H9 (cell line): Measurements from ENCODE around the gene DPYSL3. TPM values are rescaled to one million over a fixed set of nuclear protein-coding genes. Genes with fewer than 3 reads are reported as not detected.

Experiments
- DNase-seq: peaks from one replicate; pipeline ENCODE4 v3.0.0-alpha.2; 2017
- H2AFZ ChIP-seq: one replicate; pipeline ENCODE4 v1.6.1; 2013; ENCODE audit warnings: mild to moderate bottlenecking, low read length, control low read depth, moderate library complexity
- H2AK5ac ChIP-seq: 2 replicates; pipeline ENCODE4 v1.6.1; 2013; ENCODE audit warnings: low read length, control low read depth, mixed read lengths; ENCODE audit not compliant: insufficient read length
- H2BK120ac ChIP-seq: one replicate; pipeline ENCODE4 v1.6.1; 2013; ENCODE audit warnings: low read depth, mild to moderate bottlenecking, low read length, control low read depth, inconsistent platforms; ENCODE audit not compliant: poor library complexity, severe bottlenecking
- H2BK12ac ChIP-seq: 2 replicates; pipeline ENCODE4 v1.6.1; 2013; ENCODE audit warnings: low read length, control low read depth, mixed read lengths, low read depth; ENCODE audit not compliant: insufficient read length
- H2BK15ac ChIP-seq: 2 replicates; pipeline ENCODE4 v1.6.1; 2013; ENCODE audit warnings: low read depth, low read length, control low read depth
- H2BK20ac ChIP-seq: one replicate; pipeline ENCODE4 v1.6.1; 2013; ENCODE audit warnings: low read depth, mild to moderate bottlenecking, low read length, control low read depth, inconsistent platforms; ENCODE audit not compliant: poor library complexity, severe bottlenecking
- H2BK5ac ChIP-seq: 2 replicates; pipeline ENCODE4 v1.6.1; 2013; ENCODE audit warnings: low read length, control low read depth, mixed read lengths; ENCODE audit not compliant: insufficient read length
- H3K14ac ChIP-seq: 2 replicates; pipeline ENCODE4 v1.6.1; 2013; ENCODE audit warnings: low read length, control low read depth; ENCODE audit not compliant: insufficient read depth
- H3K18ac ChIP-seq: 2 replicates; pipeline ENCODE4 v1.6.1; 2013; ENCODE audit warnings: low read depth, mild to moderate bottlenecking, mixed read lengths, low read length, control low read depth; ENCODE audit not compliant: insufficient read length
- H3K23ac ChIP-seq: 2 replicates; pipeline ENCODE4 v1.6.1; 2013; ENCODE audit warnings: low read length, control low read depth, mixed read lengths, low read depth; ENCODE audit not compliant: insufficient read length
- H3K23me2 ChIP-seq: 2 replicates; pipeline ENCODE4 v1.6.1; 2013; ENCODE audit warnings: low read depth, mild to moderate bottlenecking, mixed read lengths, low read length, control low read depth; ENCODE audit not compliant: insufficient read length, poor library complexity, severe bottlenecking
- H3K27ac ChIP-seq: 2 replicates; pipeline ENCODE4 v1.5.1; 2013; ENCODE audit warnings: low read length, control low read depth, mixed read lengths, low read depth; ENCODE audit not compliant: insufficient read length
- H3K27me3 ChIP-seq: 2 replicates; pipeline ENCODE4 v1.6.1; 2013; ENCODE audit warnings: low read length, control low read depth, inconsistent platforms; ENCODE audit not compliant: insufficient read depth
- H3K4ac ChIP-seq: 2 replicates; pipeline ENCODE4 v1.6.1; 2013; ENCODE audit warnings: low read depth, mild to moderate bottlenecking, control low read depth, inconsistent platforms, low read length, moderate library complexity
- H3K4me1 ChIP-seq: 2 replicates; pipeline ENCODE4 v1.6.1; 2013; ENCODE audit warnings: low read length, control low read depth, inconsistent platforms; ENCODE audit not compliant: insufficient read depth
- H3K4me2 ChIP-seq: 2 replicates; pipeline ENCODE4 v1.6.1; 2013; ENCODE audit warnings: low read length, control low read depth, mixed read lengths; ENCODE audit not compliant: insufficient read length, insufficient read depth
- H3K56ac ChIP-seq: 2 replicates; pipeline ENCODE4 v1.6.1; 2013; ENCODE audit warnings: low read depth, mild to moderate bottlenecking, mixed read lengths, low read length, control low read depth; ENCODE audit not compliant: insufficient read length
- H3K79me1 ChIP-seq: 2 replicates; pipeline ENCODE4 v1.6.1; 2013; ENCODE audit warnings: low read depth, mild to moderate bottlenecking, moderate library complexity, low read length, control low read depth, inconsistent platforms; ENCODE audit not compliant: insufficient read depth, poor library complexity, severe bottlenecking
- H3K79me2 ChIP-seq: 2 replicates; pipeline ENCODE4 v1.6.1; 2013; ENCODE audit warnings: low read length, control low read depth, inconsistent platforms; ENCODE audit not compliant: insufficient read depth
- H3K9ac ChIP-seq: 2 replicates; pipeline ENCODE4 v1.6.1; 2013; ENCODE audit warnings: low read length, control low read depth, mixed read lengths; ENCODE audit not compliant: insufficient read length; ENCODE audit errors: extremely low read depth
- H3K9me3 ChIP-seq: one replicate; pipeline ENCODE4 v1.6.1; 2013; ENCODE audit warnings: low read depth, low read length, inconsistent platforms; ENCODE audit not compliant: control insufficient read depth
- H3T11ph ChIP-seq: one replicate; pipeline ENCODE4 v1.6.1; 2013; ENCODE audit warnings: mild to moderate bottlenecking, low read length, control low read depth, inconsistent platforms
- H4K20me1 ChIP-seq: one replicate; pipeline ENCODE4 v1.6.1; 2013; ENCODE audit not compliant: control insufficient read depth, insufficient read length, insufficient read depth
- H4K5ac ChIP-seq: 2 replicates; pipeline ENCODE4 v1.6.1; 2013; ENCODE audit warnings: low read depth, mild to moderate bottlenecking, mixed read lengths, low read length, control low read depth; ENCODE audit not compliant: insufficient read length
- H4K8ac ChIP-seq: replicated peaks from 2 replicates; pipeline ENCODE4 v1.6.1; 2013; ENCODE audit warnings: low read length, control low read depth, mixed read lengths, low read depth; ENCODE audit not compliant: insufficient read length
- H4K91ac ChIP-seq: 2 replicates; pipeline ENCODE4 v1.6.1; 2013; ENCODE audit warnings: low read depth, mild to moderate bottlenecking, moderate library complexity, mixed read lengths, low read length, control low read depth; ENCODE audit not compliant: insufficient read length
- H3K27ac Mint-ChIP-seq, 3 experiments: 2 replicates in 2 of 3; 3 replicates in 1 of 3; pipeline ENCODE4 v1.8.0; 2020 to 2021; ENCODE audit warnings: mixed read lengths in 3 of 3, mild to moderate bottlenecking in 1 of 3, moderate library complexity in 1 of 3
- H3K27me3 Mint-ChIP-seq: 2 replicates; pipeline ENCODE4 v1.8.0; 2021; ENCODE audit warnings: low read depth, mild to moderate bottlenecking, moderate library complexity, mixed read lengths
- H3K36me3 Mint-ChIP-seq, 3 experiments: 2 replicates in 2 of 3; 3 replicates in 1 of 3; pipeline ENCODE4 v1.8.0; 2020 to 2021; ENCODE audit warnings: low read depth in 3 of 3, mixed read lengths in 3 of 3; ENCODE audit not compliant: insufficient read depth in 1 of 3
- H3K4me1 Mint-ChIP-seq, 2 experiments: 2 replicates each; pipeline ENCODE4 v1.8.0; 2020; ENCODE audit warnings: mixed read lengths in 2 of 2
- H3K4me3 Mint-ChIP-seq, 2 experiments: 2 replicates in 1 of 2; 3 replicates in 1 of 2; pipeline ENCODE4 v1.8.0; 2020 to 2021; ENCODE audit warnings: mild to moderate bottlenecking in 2 of 2, mixed read lengths in 2 of 2, moderate library complexity in 1 of 2
- H3K9me3 Mint-ChIP-seq, 2 experiments: 2 replicates in 1 of 2; 3 replicates in 1 of 2; pipeline ENCODE4 v1.8.0; 2020; ENCODE audit warnings: mild to moderate bottlenecking in 2 of 2, mixed read lengths in 2 of 2, moderate library complexity in 1 of 2
- CTCF ChIP-seq: fragments of 200-600 bp; sonication (generic); conservative IDR thresholded peaks from 3 replicates; pipeline ENCODE4 v1.8.0; 2021; ENCODE audit warnings: antibody characterized with exemption, mild to moderate bottlenecking
- WGBS: extraction: QIAGEN DNeasy Blood & Tissue Kit; methylation state at CpG from one replicate; pipeline ENCODE4 v1.1.7; 2013; ENCODE audit warnings: missing lambda C conversion rate, low lambda C conversion rate, mixed read lengths; ENCODE audit not compliant: insufficient read length; ENCODE audit errors: extremely low coverage; 5-methylcytosine and 5-hydroxymethylcytosine counted together
- total RNA-seq: library from RNA; stranded (reverse); gene quantifications from 2 replicates; pipeline ENCODE4 v1.2.1, GENCODE V29; 2021

Gene DPYSL3
- total RNA-seq, 1 experiment from 2014 or later: 515 TPM

GRCh38 chr5:147509041-147509709 is 693 bp downstream of the DPYSL3 start:
- Histone ChIP-seq H4K91ac (no peak overlapping the region), H4K20me1 (peaks cover 2% of the 10 kb centered on the region), H3K23me2 (peaks cover 16% of the 10 kb centered on the region), H2AFZ (no peak overlapping the region), H2BK5ac (no peak overlapping the region), H3K56ac (no peak overlapping the region), H3K18ac (peak overlapping the region; percentile 81), H3K23ac (no peak overlapping the region), H3K14ac (peak overlapping the region; percentile 68), H4K8ac (no peak overlapping the region), H3K4me1 (no peaks in the 10 kb centered on the region; the same call in 1 of the 2 replicates), H2BK120ac (no peak overlapping the region), H4K5ac (no peak overlapping the region), H3K9me3 (no peaks in the 10 kb centered on the region), H3K4me2 (peak overlapping the region; percentile 72), H2BK20ac (no peak overlapping the region), H3K27me3 (peaks cover 7% of the 10 kb centered on the region; the same call in 1 of the 2 replicates), H3K9ac (peak overlapping the region; percentile 73), H3T11ph (no peak overlapping the region), H2BK15ac (no peak overlapping the region), H3K27ac (no peak overlapping the region), H2AK5ac (no peak overlapping the region), H3K79me1 (no peaks in the 10 kb centered on the region), H3K79me2 (peaks cover 9% of the 10 kb centered on the region; the same call in 1 of the 2 replicates), H2BK12ac (no peak overlapping the region), H3K4ac (no peak overlapping the region)
- Mint-ChIP-seq H3K27me3 (peaks cover 24% of the 10 kb centered on the region), H3K4me1 (peaks cover 27 to 39% of the 10 kb centered on the region in 2 experiments), H3K9me3 (peaks cover 0 to 4% of the 10 kb centered on the region in 2 experiments; a peak in 1 of 5 replicates), H3K4me3 (peak overlapping the region; percentile 87 to 97), H3K27ac (peak overlapping the region; percentile 42 to 91 (median 46); a peak in 2 of 7 replicates), H3K36me3 (peaks cover 2 to 16% (median 4%) of the 10 kb centered on the region in 3 experiments; a peak in 6 of 7 replicates)
- DNase-seq: peak; percentile 53
- no peak for TF ChIP-seq CTCF
- WGBS: no CpG with 5 or more reads among the region's 50 CpGs
